ENCODE measurements around the gene DNAI1.
"Not testable (repeated sequence)": the region's sequence is repeated elsewhere in the genome, so short reads cannot be mapped to it uniquely, and the experiment has no call there.

The DNAI1 gene

DNA sequence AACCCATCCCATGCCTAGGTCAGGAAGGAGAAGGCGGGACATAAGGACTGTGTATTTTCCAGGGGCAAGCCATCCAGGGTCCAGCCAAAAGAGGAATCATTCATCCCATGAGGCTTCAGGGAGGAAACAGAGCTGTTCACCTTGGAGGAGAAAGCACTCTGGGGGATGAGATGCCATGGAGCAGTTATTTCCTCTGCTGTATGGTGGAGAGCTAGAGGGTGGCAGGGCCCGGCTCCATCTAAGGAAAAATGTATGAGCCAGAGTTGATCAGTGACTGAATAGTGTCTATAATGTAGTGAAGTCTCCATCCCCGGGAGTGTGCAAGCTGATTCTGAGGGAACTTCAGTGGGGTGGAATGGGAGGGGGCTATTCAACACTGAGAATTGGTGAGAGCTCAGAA lies 56.2 kb downstream of the DNAI1 start:
- no peak for DNase-seq

DNA sequence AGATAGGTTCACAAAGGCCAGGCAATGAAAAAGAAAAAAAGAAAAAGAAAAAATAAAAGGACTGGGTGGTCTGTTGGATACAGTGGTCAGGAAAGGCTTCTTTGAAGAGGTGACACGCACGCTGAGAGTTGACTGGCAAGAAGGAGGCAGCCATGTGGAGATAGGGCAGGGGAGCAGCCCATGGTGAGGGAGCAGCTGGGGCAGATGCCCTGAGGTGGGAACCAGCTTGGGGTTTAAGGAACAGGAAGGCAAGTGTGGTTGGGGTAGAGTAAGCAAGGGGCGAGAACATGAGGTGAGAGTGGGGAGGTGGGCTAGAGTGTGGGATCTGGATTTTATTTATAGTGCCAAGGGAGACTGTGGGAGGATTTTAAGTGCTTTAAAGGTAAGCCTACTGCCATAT lies 57.4 kb downstream of the DNAI1 start:
- DNase-seq: no peak

DNA sequence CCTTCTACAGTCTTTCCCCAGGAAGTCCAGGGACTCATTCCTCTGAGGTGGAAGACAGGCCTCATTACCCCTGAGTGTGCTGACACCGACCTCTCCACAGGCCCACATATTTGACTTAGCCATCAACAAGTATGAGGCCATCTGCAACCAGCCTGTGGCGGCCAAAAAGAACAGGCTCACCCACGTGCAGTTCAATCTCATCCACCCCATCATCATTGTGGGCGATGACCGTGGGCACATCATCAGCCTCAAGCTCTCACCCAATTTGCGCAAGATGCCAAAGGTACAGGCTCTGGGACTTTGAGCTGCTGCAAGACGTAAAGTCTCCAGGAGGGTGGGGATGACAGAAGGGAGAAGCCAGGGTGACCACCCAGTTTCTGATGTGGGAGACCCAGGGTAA lies 58.6 kb downstream of the DNAI1 start:
- no peak for DNase-seq

DNA sequence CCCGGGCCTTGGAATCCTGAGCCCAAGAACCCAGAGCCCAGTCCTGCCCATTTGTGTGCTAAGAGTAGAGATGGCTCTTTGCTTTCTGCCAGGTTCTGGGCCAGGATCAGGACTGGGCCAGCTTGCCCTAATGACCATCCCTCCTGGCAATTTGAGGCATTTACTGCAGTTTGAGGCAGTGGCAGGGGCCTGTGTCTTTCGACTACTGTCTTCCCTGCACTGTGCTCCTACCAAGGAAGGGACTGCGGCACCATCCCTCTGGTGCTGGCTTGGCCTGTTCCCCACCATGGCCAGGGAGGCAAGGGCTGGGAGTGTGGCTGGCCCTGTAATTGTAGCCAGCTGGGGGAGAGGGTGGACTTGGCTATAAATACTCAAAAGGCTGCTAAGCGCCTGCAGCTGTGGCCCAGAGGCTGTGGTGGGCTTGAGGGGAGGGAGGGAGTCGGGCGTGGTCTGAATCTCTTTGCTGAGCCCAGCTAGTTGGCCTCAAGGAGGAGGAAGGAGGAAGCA lies 59.6 kb downstream of the DNAI1 start:
- no peak for DNase-seq

DNA sequence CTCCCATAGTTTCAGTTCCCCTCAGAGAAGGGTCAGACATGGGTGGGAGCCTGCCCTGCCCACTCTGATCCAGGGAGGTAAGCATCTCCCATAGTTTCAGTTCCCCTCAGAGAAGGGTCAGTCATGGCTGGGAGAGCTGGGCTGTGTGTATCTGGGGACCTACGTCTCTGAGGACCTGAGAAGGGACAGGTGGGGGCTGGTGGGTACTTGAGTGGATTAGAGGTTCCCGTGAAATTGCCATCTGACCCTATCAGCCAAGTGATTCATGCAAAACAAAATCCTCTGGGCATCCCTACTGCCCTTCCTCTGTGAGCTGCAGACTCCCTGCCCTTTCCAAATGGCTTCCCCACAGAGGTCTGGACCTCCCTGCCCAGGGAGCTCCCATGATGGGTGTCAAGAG lies 60.3 kb downstream of the DNAI1 start:
- DNase-seq: no peak

DNA sequence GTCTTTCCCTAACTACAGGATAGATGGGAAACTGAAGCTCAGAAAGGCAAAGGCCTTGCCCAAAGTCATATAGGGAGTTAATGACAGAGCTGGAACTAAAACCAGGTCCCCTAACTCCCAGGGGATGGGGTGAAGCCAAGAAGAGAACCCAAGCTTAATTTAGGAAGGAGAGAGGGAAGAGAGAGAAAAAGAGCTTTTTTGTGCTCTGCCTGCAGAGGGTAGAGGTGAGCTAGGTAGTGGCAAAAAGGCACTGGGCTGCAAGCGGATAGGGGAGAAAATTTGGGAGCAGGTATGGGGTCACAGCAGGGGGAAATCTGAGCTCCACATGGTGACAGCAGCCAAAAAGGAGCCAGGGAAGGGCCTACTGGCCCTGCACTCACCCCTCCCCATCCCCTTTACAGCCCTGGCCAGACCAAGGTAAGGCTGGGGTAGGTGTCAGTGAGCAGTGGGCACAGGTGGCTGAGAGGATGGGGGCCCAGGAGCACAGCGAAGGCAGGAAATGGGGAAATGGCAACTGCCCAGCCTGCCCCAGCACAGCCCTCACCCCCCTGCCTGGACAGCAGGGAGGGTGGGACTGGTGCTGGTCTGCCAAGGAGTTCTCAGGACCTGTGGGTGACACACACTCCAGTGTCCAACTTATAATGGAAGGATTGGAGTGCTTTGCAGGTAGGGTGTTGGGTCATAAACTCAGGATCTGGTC lies 60.9 kb downstream of the DNAI1 start:
- DNase-seq: no peak

DNA sequence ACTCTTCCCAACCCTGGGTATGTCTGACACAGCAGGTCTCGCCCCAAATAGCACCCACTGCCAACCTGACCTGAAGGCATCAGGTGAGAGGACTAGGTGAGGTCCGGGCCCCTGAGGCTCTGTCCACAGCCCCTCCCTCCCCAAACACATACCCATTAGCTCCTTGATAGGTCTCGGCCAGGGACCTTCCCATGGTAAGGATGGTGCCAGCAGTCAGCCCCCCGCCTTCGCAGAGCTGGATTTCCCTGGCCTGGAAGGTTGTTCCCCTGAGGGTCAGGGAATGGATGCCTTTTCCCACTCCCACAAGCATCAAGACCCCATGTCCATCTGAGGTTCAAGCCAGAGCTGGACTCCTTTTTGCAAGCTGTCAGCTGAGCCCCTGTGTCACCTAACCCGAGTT lies 61.5 kb downstream of the DNAI1 start:
- DNase-seq: no peak

DNA sequence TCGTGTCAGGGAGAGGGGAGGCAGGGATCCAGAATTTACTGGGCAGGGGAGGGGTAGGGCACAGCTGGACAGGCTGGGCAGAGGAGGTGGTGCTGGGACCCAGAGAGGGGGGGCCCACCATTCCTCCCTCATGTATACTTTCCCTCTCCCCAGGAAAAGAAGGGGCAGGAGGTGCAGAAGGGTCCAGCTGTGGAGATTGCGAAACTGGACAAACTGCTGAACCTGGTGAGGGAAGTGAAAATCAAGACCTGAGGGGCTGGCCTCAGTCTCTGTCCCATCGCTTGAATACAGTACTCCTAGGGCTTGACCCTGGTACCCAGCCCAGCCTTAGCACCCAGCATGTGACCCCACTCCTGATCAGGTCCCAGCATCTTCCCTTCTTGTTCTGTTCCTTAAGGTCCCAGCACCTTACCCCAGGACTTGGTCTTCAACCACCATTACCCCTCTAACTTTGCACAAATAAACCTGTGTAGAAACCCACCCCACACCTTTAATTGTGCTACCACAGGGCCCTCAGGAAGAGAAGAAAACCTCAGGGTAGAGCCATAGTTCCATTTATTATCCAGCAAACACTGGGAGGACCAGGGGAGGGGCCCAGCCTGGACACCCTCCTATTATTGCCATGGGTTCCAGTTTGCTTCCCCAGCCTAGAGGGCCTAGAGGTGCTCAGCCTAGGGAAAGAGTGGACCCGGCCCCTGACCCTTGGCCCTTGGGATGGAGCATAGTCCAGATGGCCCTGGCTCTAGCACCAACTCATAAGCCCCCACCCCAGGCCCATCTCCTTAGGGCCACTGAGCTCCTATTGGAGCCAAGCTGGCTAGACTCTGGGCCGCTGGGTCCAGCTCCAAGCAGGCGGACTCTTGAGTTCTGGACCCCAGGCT lies 62.1 kb downstream of the DNAI1 start:
- DNase-seq: no peak

DNA sequence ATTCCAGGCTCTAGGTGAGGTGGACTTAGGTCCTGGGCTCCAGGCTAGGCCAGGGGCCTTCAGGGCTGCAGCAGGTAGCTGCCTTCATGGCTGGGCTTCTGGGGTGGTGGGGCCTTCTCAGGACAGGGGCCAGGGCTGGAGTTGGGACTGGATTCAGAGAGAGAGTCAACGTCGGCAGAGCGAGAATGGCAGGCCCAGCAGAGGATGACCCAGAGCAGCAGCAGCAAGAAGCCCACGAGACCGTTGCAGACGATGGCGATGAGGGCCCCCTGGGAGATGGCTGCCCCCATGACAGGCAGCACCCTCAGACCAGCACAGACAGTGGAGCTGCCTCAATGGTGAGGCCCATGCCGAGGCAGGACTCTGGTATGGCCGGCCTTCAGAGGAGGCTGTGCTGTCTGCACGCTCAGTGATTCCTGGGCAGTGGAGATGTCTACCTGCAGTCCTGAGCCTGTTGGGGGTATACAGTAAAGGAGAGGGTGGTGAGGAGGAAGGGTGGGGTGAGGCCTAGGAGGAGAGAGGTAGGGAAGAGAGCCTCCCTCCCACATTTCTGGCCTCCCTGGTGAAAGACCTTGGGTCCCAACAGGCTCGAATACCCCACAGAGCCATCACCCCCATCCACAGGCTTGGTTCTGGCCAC lies 62.9 kb downstream of the DNAI1 start:
- no peak for DNase-seq

DNA sequence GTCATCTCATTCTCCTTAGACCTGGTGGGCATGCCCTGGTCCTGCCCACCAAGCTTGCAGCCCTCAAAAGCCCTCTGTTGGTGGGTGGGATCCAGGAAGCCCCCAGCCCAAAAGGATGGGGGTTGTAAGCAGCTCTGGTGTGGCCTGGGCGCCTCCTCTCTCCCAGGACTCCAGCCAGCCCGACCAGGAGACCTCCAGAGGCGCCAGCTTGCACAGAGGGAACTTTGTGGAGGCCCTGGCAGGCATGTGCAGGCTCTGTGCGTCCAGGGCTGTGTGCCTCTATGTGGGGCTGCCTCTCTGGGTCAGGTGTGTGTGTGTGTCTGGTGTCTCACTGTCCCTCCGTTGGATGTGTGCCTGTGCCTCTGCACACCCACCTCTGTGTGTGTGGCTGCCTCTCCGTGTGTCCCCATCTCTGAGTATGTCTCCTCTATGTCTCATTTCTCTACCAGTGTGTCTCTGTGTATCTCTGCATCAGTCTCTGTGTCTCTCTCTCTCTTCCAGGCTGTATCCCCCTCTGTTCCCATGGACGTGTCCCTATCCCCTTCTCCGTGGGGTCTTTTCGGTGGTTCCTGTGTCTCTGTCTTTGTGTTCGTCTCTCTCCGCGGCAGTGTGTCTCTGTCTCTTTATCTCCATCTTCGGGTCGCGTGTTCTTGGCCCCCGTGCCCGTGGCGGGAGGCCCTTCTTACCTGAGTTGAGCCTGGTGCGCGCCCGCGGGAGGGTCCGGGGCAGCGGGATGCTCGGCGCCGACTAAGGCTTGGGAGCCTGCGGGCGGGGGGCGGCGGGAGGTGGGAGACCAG lies 63.7 kb downstream of the DNAI1 start:
- no peak for DNase-seq

DNA sequence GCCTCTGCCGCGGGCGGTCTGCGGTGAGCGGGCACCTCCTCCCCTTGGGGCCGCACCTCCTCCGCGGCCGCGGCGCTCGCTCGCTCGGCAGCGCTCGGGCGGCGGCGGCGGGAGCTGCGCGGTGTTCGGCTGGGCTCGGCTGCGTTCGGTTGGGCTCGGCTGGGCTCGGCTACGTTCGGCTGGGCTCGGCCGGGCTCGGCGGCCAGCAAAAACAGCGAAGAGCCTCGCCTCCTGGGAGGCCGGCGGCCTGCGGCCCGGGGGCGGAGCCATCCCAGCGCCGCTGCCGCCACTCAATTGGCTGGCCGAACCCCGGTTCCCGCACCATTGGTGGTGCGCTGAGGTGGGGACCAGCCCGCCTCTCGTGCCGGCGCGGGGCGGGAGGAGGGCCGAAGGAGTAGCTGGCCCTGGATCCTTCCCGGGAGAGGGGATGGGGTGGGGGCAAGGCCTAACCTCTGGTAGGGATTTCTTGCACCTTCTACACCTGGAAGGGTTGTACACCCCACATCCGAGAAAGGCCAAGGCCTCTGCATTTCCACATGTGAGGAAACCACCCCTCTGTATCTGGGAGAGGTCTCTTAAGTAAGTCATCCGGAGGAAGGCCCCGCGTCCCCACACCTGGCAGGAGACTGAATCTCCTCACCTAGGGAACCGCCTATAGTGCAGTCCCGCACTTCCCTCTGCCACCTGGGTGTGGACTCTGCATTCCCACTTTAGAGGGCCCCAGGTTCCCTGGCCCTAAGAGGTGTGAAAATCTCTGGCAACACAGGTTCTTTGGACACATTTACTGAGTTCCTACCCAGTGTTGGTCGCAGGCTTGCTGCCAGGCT lies 64.6 kb downstream of the DNAI1 start, which contains the start of gene ENHO:
TSS of gene ENHO (minus strand) at position 20 of the 827 bp plus-strand sequence. CDS start 1,295 bp downstream, outside the sequence.
- DNase-seq: peak; percentile 91

DNA sequence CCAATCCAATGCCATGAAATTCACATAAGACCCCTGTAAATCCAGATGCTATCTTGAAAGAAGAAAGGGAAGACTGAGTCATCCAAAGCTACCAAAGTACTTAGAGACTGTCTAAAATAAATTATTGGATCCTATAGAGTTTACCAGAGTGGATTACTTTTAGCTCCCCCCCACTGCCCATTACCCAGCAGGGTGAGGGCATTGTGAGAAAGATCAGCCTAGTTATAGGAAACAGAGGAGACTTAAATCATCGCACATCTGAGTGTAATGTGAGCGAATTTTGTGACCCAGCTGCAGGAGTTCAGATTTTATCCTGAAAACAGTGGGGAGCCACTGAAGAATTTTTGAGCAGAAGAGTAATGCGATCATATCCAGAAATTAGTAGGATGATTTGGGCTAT lies 65.7 kb downstream of the DNAI1 start:
- DNase-seq: no peak

DNA sequence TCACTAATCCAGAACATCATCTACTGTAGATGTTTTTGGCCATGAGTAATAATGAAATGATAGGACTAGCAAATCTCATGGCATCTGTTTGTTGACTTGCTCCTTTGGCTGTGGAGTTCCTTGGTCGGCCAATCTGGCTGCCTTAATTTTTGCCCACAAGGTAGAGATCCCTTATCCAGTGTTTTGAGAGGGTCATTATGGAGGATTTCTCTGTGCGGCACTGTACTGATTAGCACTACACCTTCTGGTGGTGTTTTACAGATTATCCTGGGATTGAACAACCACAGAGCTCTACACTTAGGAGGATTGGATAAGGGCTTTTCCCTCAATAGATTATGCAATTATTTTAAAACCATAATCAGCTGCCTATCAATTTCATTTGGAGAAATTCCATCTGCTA lies 67.4 kb downstream of the DNAI1 start:
- DNase-seq: no peak

DNA sequence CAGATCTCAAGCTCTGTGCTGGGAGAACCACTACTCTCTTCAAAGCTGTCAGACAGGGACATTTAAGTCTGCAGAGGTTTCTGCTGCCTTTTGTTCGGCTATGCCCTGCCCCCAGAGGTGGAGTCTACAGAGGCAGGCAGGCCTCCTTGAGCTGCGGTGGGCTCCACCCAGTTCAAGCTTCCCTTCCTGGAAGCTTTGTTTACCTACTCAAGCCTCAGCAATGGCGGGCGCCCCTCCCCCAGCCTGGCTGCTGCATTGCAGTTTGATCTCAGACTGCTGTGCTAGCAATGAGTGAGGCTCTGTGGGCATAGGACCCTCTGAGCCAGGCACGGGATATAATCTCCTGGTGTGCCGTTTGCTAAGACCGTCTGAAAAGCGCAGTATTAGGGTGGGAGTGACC lies 73.4 kb downstream of the DNAI1 start:
- not testable (repeated sequence) for DNase-seq

DNA sequence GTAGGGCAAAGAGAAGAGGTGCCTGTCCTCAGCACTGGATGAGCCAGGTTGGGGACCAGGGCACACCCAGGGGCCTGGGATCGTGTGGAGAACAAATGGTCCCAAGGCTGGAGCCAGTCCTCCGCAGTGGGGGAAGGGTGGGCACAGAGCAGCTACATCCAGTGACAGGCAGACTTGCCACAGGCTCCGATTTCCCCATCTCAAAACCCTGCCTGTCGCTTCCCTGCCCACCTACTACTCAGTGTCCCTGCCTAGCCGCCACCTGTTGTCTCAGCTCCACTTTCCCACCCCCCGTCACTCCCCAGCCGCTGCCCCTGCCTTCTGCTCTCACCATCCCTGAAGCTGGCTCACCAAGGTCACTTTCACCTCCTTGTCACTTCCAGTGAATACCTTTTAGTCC lies 78.1 kb downstream of the DNAI1 start:
- no peak for DNase-seq

DNA sequence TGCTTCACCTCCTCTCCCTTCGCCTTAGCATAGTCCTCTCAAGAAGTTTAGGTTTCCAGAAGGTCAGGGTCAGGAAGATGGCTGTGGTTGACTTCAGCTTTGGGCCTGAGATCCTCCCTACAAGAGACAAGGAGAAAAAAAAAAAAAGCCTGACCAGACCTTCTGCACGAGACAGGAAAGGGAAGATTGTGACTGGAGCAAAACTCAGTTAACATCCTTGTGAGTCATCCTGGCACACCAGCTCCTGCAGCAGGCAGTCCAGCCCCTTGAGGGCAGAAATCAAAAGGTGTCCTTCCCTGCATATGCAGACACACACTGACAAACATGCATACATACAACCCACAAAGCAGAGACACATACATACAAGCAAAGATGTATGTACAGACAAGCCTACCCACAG lies 82.2 kb downstream of the DNAI1 start:
- no peak for DNase-seq

DNA sequence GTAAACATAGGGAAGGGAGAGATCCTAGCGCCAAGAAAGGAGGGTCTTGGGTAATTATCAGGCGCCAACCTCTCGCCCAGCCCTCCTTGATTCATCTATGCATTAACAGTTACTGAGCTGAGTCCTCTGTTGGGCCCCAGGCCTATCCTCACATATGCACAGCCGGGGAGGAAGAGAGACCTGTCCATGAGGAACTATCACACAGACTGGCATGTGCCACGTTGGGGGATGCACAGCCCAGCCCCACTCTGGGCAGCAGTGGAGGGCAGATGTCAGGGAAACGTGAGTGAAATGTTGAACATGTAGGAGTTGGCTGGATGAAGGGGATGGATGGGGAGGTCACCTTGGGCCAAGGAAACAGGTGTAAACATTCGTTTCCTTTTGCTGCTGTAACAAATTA lies 82.9 kb downstream of the DNAI1 start:
- no peak for DNase-seq

DNA sequence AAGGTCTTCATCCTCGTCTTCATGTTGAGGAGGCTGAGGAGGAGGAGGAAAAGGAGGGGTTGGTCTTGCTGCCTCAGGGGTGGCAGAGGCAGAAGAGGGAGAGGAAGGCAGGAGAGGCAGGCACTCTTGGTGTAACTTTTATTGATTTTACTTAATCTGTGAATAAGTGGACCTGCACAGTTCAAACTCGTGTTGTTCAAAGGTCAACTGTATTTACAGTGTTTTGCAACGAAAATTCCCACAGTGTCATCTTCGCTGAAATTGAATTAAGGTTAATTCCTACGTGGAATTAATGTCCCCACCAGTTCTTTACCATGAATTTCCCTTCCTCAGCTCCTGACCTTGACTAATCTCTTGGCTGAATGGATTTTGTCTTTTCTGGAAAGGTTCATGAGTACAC lies 85.4 kb downstream of the DNAI1 start:
- DNase-seq: no peak

DNA sequence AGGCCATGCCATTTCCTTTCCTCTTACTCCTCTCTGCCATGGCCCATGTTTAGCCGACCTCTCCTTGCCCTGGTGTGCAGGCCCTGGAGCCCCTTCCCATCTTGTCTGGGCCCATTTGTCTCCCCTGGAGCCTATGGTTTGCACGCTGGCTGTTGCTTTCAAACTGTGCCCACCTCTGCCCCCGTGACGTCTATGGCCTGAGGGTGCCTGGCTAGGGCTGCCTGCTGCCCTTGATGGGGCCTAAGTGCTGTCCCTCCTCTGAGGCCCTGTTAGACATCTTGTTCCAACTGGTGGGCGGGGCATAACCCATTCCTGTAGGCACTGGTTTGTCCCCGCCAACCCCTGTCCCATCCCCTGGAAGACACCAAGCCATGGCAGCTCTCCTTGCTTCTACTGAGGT lies 86.9 kb downstream of the DNAI1 start:
- no peak for DNase-seq

DNA sequence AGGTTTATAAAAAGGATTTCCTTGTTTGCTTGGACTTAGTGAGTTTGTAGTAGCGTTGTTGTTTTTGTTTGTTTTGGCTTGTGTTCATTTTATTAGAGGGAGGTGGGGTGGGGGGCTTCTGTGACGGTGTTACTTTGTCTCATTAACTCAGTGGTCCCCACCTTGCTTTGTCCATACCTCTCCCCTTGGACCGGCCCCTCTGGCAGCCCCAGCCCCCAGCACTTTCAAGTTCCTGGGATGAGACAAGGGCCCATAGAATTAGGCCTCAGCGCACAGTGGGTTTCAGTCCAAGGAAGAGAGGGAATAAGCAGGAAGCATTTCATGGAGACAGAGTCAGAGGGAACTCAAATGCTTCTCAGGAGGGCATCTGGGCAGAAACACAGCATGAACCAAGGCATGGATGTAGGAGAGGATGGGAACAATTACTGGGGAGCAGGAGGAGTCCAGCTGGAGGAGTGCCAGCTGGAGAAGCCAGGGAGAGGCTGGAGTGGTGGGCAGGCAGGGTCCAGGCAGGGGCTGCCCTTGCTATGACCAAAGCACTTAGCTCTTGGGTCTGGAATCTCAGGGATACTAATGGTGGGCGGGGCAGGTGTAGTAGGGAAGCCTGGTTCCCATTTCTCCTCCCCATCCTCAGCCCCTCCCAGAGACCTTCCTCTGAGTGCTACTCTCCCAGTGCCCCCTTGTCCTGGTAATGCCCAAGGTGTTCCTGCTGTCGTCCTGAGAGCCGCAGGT lies 87.7 kb downstream of the DNAI1 start:
- no peak for DNase-seq
